IPS DF 4.7 (cell line): ENCODE results near the gene XAF1.
"Not testable (repeated sequence)": the region's sequence is repeated elsewhere in the genome, so short reads cannot be mapped to it uniquely, and the experiment has no call there.

Experiments used
- DNase-seq: peaks from one replicate; pipeline ENCODE4 v3.0.0-alpha.2; 2013; ENCODE audit warnings: low spot score; ENCODE audit errors: extremely low read depth

The XAF1 gene

GRCh38 chr17:6800422-6801027 lies 44.7 kb downstream of the XAF1 start:
- DNase-seq = no peak

- no peak for DNase-seq
Observed at GRCh38 chr17:6811510-6811909, 55.7 kb downstream of the XAF1 start.

- no peak for DNase-seq
Observed at GRCh38 chr17:6812295-6812694, 56.4 kb downstream of the XAF1 start.

GRCh38 chr17:6815775-6816174 lies 59.9 kb downstream of the XAF1 start:
- DNase-seq = no peak

GRCh38 chr17:6816368-6816767 lies 60.5 kb downstream of the XAF1 start:
- not testable (repeated sequence) for DNase-seq

- no peak for DNase-seq
Observed at GRCh38 chr17:6818938-6819337, 63.1 kb downstream of the XAF1 start.

- no peak for DNase-seq
Observed at GRCh38 chr17:6823011-6823442, 67.2 kb downstream of the XAF1 start.
